Mesendoderm (in vitro differentiated cells): ENCODE results near the gene HSPB2.
"Not testable (repeated sequence)": the region's sequence is repeated elsewhere in the genome, so short reads cannot be mapped to it uniquely, and the experiment has no call there.

Experiments
- DNase-seq: peaks from one replicate; pipeline ENCODE4 v3.0.0; 2013
- H2AK5ac ChIP-seq: 2 replicates; pipeline ENCODE4 v1.6.1; 2013; ENCODE audit warnings: low read length, inconsistent platforms
- H2BK120ac ChIP-seq: 2 replicates; pipeline ENCODE4 v1.6.1; 2013; ENCODE audit warnings: low read depth, mild to moderate bottlenecking, low read length, moderate library complexity, mixed read lengths
- H2BK15ac ChIP-seq: replicated peaks from 2 replicates; pipeline ENCODE4 v1.6.1; 2013; ENCODE audit warnings: low read depth, mild to moderate bottlenecking, moderate library complexity
- H2BK5ac ChIP-seq: 2 replicates; pipeline ENCODE4 v1.6.1; 2013; ENCODE audit warnings: low read length, inconsistent platforms
- H3K18ac ChIP-seq: 2 replicates; pipeline ENCODE4 v1.6.1; 2013; ENCODE audit warnings: mild to moderate bottlenecking, low read length, mixed read lengths
- H3K23ac ChIP-seq: one replicate; pipeline ENCODE4 v1.6.1; 2013; ENCODE audit warnings: low read length
- H3K27ac ChIP-seq: 2 replicates; pipeline ENCODE4 v1.5.1; 2013; ENCODE audit warnings: low read depth, mild to moderate bottlenecking, inconsistent platforms, low read length, moderate library complexity
- H3K27me3 ChIP-seq: 2 replicates; pipeline ENCODE4 v1.6.1; 2013; ENCODE audit warnings: low read length, control low read depth, mild to moderate bottlenecking, inconsistent platforms; ENCODE audit not compliant: insufficient read depth, poor library complexity
- H3K36me3 ChIP-seq: 2 replicates; pipeline ENCODE4 v1.6.1; 2013; ENCODE audit warnings: low read length, inconsistent platforms; ENCODE audit not compliant: control insufficient read depth, insufficient read depth
- H3K4ac ChIP-seq: one replicate; pipeline ENCODE4 v1.6.1; 2013; ENCODE audit warnings: low read depth, mild to moderate bottlenecking, low read length, moderate library complexity
- H3K4me1 ChIP-seq: 2 replicates; pipeline ENCODE4 v1.6.1; 2013; ENCODE audit warnings: low read depth, low read length, inconsistent platforms; ENCODE audit not compliant: control insufficient read depth
- H3K4me2 ChIP-seq: 2 replicates; pipeline ENCODE4 v1.6.1; 2013; ENCODE audit warnings: low read length
- H3K4me3 ChIP-seq: 2 replicates; pipeline ENCODE4 v1.5.1; 2013; ENCODE audit warnings: mild to moderate bottlenecking, low read length
- H3K56ac ChIP-seq: one replicate; pipeline ENCODE4 v1.6.1; 2013; ENCODE audit warnings: low read length
- H3K79me1 ChIP-seq: 2 replicates; pipeline ENCODE4 v1.6.1; 2013; ENCODE audit warnings: low read length, inconsistent platforms
- H3K79me2 ChIP-seq: 2 replicates; pipeline ENCODE4 v1.6.1; 2013; ENCODE audit warnings: mild to moderate bottlenecking, low read length; ENCODE audit not compliant: control insufficient read depth, insufficient read depth
- H3K9ac ChIP-seq: 2 replicates; pipeline ENCODE4 v1.6.1; 2013; ENCODE audit warnings: low read length, inconsistent platforms
- H4K5ac ChIP-seq: one replicate; pipeline ENCODE4 v1.6.1; 2013; ENCODE audit warnings: low read length
- H4K8ac ChIP-seq: one replicate; pipeline ENCODE4 v1.6.1; 2013; ENCODE audit warnings: low read depth, mild to moderate bottlenecking, control low read depth, low read length, moderate library complexity
- WGBS: extraction: QIAGEN DNeasy Blood & Tissue Kit; methylation state at CpG from one replicate; pipeline ENCODE4 v1.1.7; 2013; ENCODE audit warnings: low lambda C conversion rate, missing lambda C conversion rate; ENCODE audit not compliant: insufficient coverage; ENCODE audit errors: extremely low coverage; 5-methylcytosine and 5-hydroxymethylcytosine counted together

Gene HSPB2

GRCh38 chr11:111930472-111930871, 17.9 kb downstream of the HSPB2 start:
- Histone ChIP-seq H3K27ac (no peak overlapping the region), H3K79me1 (no peaks in the 10 kb centered on the region), H3K4me2 (no peak overlapping the region), H3K79me2 (no peaks in the 10 kb centered on the region), H4K5ac (no peak overlapping the region), H2AK5ac (no peak overlapping the region), H4K8ac (no peak overlapping the region), H3K18ac (no peak overlapping the region), H2BK120ac (no peak overlapping the region), H3K4ac (no peak overlapping the region), H3K27me3 (no peaks in the 10 kb centered on the region), H3K23ac (no peak overlapping the region), H3K9ac (no peak overlapping the region), H3K4me3 (no peak overlapping the region), H2BK5ac (no peak overlapping the region), H2BK15ac (no peak overlapping the region), H3K4me1 (peaks cover 2% of the 10 kb centered on the region), H3K56ac (no peak overlapping the region), H3K36me3 (no peaks in the 10 kb centered on the region)
- no CpG with 5 or more reads among the region's 4 CpGs for WGBS
- DNase-seq, result no peak

- Histone ChIP-seq H3K18ac (no peak overlapping the region), H4K8ac (no peak overlapping the region), H3K79me2 (no peaks in the 10 kb centered on the region), H2BK15ac (no peak overlapping the region), H3K9ac (no peak overlapping the region), H3K4ac (no peak overlapping the region), H4K5ac (no peak overlapping the region), H3K4me2 (no peak overlapping the region), H3K4me1 (peaks cover 1% of the 10 kb centered on the region), H2AK5ac (no peak overlapping the region), H3K36me3 (no peaks in the 10 kb centered on the region), H3K27me3 (no peaks in the 10 kb centered on the region), H2BK5ac (no peak overlapping the region), H3K23ac (no peak overlapping the region), H2BK120ac (no peak overlapping the region), H3K79me1 (no peaks in the 10 kb centered on the region), H3K4me3 (no peak overlapping the region), H3K56ac (no peak overlapping the region), H3K27ac (no peak overlapping the region)
- DNase-seq, result no peak
- no CpG with 5 or more reads among the region's 2 CpGs for WGBS
These were observed 20.0 kb downstream of the HSPB2 start for GRCh38 chr11:111932611-111932950.

GRCh38 chr11:111933176-111933575, 20.6 kb downstream of the HSPB2 start:
- not testable (repeated sequence) for H3K27ac ChIP-seq, H3K9ac ChIP-seq, H3K23ac ChIP-seq, H3K4ac ChIP-seq, H4K8ac ChIP-seq, H2BK120ac ChIP-seq, H2BK15ac ChIP-seq, H3K56ac ChIP-seq, H3K18ac ChIP-seq, H3K79me1 ChIP-seq, H3K4me3 ChIP-seq, H3K27me3 ChIP-seq, H3K4me1 ChIP-seq, H2BK5ac ChIP-seq, H3K79me2 ChIP-seq, H3K36me3 ChIP-seq, H2AK5ac ChIP-seq, H3K4me2 ChIP-seq, DNase-seq, H4K5ac ChIP-seq
- WGBS, result no CpG with 5 or more reads among the region's 14 CpGs

- Histone ChIP-seq H3K27ac (no peak overlapping the region), H3K18ac (no peak overlapping the region), H4K5ac (no peak overlapping the region), H3K36me3 (no peaks in the 10 kb centered on the region), H3K4me3 (no peak overlapping the region), H2BK5ac (no peak overlapping the region), H2BK15ac (no peak overlapping the region), H3K56ac (no peak overlapping the region), H3K4ac (no peak overlapping the region), H3K79me1 (no peaks in the 10 kb centered on the region), H3K23ac (no peak overlapping the region), H2AK5ac (no peak overlapping the region), H3K9ac (no peak overlapping the region), H3K79me2 (no peaks in the 10 kb centered on the region), H3K27me3 (no peaks in the 10 kb centered on the region), H3K4me2 (no peak overlapping the region), H3K4me1 (peaks cover 8% of the 10 kb centered on the region), H2BK120ac (no peak overlapping the region), H4K8ac (no peak overlapping the region)
- WGBS, result no CpG with 5 or more reads among the region's 1 CpG
- DNase-seq, result no peak
These were observed 21.3 kb downstream of the HSPB2 start for GRCh38 chr11:111933872-111934271.

GRCh38 chr11:111934306-111934705, 21.8 kb downstream of the HSPB2 start:
- Histone ChIP-seq H2BK15ac (no peak overlapping the region), H4K5ac (no peak overlapping the region)
- DNase-seq, result no peak

GRCh38 chr11:111935317-111936039, 22.9 kb downstream of the HSPB2 start:
- Histone ChIP-seq H3K4ac (no peak overlapping the region), H2BK5ac (no peak overlapping the region), H4K8ac (no peak overlapping the region), H2BK15ac (no peak overlapping the region), H3K56ac (no peak overlapping the region), H3K36me3 (no peaks in the 10 kb centered on the region), H2BK120ac (no peak overlapping the region), H4K5ac (no peak overlapping the region), H3K79me2 (no peaks in the 10 kb centered on the region), H3K79me1 (no peaks in the 10 kb centered on the region), H3K27ac (no peak overlapping the region), H3K9ac (no peak overlapping the region), H3K4me2 (no peak overlapping the region), H3K27me3 (no peaks in the 10 kb centered on the region), H3K4me3 (no peak overlapping the region), H2AK5ac (no peak overlapping the region), H3K23ac (no peak overlapping the region), H3K18ac (no peak overlapping the region), H3K4me1 (peaks cover 9% of the 10 kb centered on the region)
- no peak for DNase-seq
- WGBS, result no CpG with 5 or more reads among the region's 4 CpGs

More at GRCh38 chr11:111934306-111934705, 21.8 kb downstream of the HSPB2 start:
- no peak overlapping the region for H4K8ac ChIP-seq
- H3K4me3 ChIP-seq, result no peak overlapping the region
- H3K23ac ChIP-seq, result no peak overlapping the region
- H3K4me1 ChIP-seq, result peaks cover 9% of the 10 kb centered on the region
- no CpG with 5 or more reads among the region's 1 CpG for WGBS
- no peaks in the 10 kb centered on the region for H3K79me2 ChIP-seq
- no peaks in the 10 kb centered on the region for H3K27me3 ChIP-seq
- no peak overlapping the region for H2BK5ac ChIP-seq
- H3K4me2 ChIP-seq, result no peak overlapping the region
- no peak overlapping the region for H3K56ac ChIP-seq
- H3K18ac ChIP-seq, result no peak overlapping the region
- H3K79me1 ChIP-seq, result no peaks in the 10 kb centered on the region
- H3K4ac ChIP-seq, result no peak overlapping the region
- no peak overlapping the region for H2BK120ac ChIP-seq
- no peak overlapping the region for H3K9ac ChIP-seq
- H2AK5ac ChIP-seq, result no peak overlapping the region
- no peak overlapping the region for H3K27ac ChIP-seq
- H3K36me3 ChIP-seq, result no peaks in the 10 kb centered on the region
